GM23338 (cell line): ENCODE data around the gene SLC35A5. TPM values are rescaled to one million over a fixed set of nuclear protein-coding genes. Genes with fewer than 3 reads are reported as not detected.

Source experiments
- ATAC-seq: fragments of 200-7000 bp; cut with Tn5 transposase; 3 replicates; pipeline ENCODE4 v1.9.1; 2020
- DNase-seq: peaks from one replicate; pipeline ENCODE4 v3.0.0-alpha.2; 2015; ENCODE audit warnings: low spot score
- H2AFZ ChIP-seq: fragments of 200-600 bp; sonication (generic); 2 replicates; pipeline ENCODE4 v1.8.0; 2016; ENCODE audit warnings: antibody characterized with exemption, mild to moderate bottlenecking, moderate library complexity
- H3F3A ChIP-seq: fragments of 200-600 bp; sonication (generic); replicated peaks from 2 replicates; pipeline ENCODE4 v1.8.0; 2017; ENCODE audit warnings: antibody characterized with exemption, mixed run types, low read depth
- H3K27ac ChIP-seq: fragments of 200-600 bp; sonication (generic); 2 replicates; pipeline ENCODE4 v1.6.1; 2016; ENCODE audit warnings: low read depth
- H3K27me3 ChIP-seq: fragments of 200-600 bp; sonication (generic); 2 replicates; pipeline ENCODE4 v1.8.0; 2016; ENCODE audit warnings: mild to moderate bottlenecking, mixed run types, moderate library complexity; ENCODE audit not compliant: insufficient read depth
- H3K36me3 ChIP-seq: fragments of 200-600 bp; sonication (generic); 2 replicates; pipeline ENCODE4 v1.8.0; 2016; ENCODE audit warnings: mild to moderate bottlenecking; ENCODE audit not compliant: insufficient read depth
- H3K4me1 ChIP-seq: fragments of 200-600 bp; sonication (generic); 2 replicates; pipeline ENCODE4 v1.8.0; 2016; ENCODE audit warnings: mild to moderate bottlenecking, moderate library complexity; ENCODE audit not compliant: insufficient read depth
- H3K4me2 ChIP-seq: fragments of 200-600 bp; sonication (generic); 2 replicates; pipeline ENCODE4 v1.7.1; 2017; ENCODE audit warnings: mixed run types
- H3K4me3 ChIP-seq: fragments of 200-600 bp; sonication (generic); 2 replicates; pipeline ENCODE4 v1.6.1; 2016; ENCODE audit warnings: mixed run types
- H3K79me2 ChIP-seq: fragments of 200-600 bp; sonication (generic); replicated peaks from 2 replicates; pipeline ENCODE4 v1.8.0; 2017; ENCODE audit warnings: mild to moderate bottlenecking; ENCODE audit not compliant: insufficient read depth
- H3K9me2 ChIP-seq: fragments of 200-600 bp; sonication (generic); 2 replicates; pipeline ENCODE4 v1.8.0; 2017; ENCODE audit not compliant: insufficient read depth
- H4K20me1 ChIP-seq: fragments of 200-600 bp; sonication (generic); replicated peaks from 2 replicates; pipeline ENCODE4 v1.8.0; 2017; ENCODE audit warnings: mild to moderate bottlenecking; ENCODE audit not compliant: insufficient read depth
- H3K27ac Mint-ChIP-seq: 2 replicates; pipeline ENCODE4 v1.8.0; 2020; ENCODE audit warnings: inconsistent platforms, mild to moderate bottlenecking, moderate library complexity, mixed read lengths
- H3K27me3 Mint-ChIP-seq: 3 replicates; pipeline ENCODE4 v1.8.0; 2022; ENCODE audit warnings: low read depth, mild to moderate bottlenecking, moderate library complexity, mixed read lengths, inconsistent platforms; ENCODE audit not compliant: insufficient read depth, poor library complexity
- H3K36me3 Mint-ChIP-seq: 3 replicates; pipeline ENCODE4 v1.8.0; 2021; ENCODE audit warnings: low read depth, mild to moderate bottlenecking, inconsistent platforms, moderate library complexity, mixed read lengths
- H3K4me1 Mint-ChIP-seq: 3 replicates; pipeline ENCODE4 v1.8.0; 2020; ENCODE audit warnings: mild to moderate bottlenecking, inconsistent platforms, mixed read lengths
- H3K4me3 Mint-ChIP-seq: 3 replicates; pipeline ENCODE4 v1.8.0; 2021; ENCODE audit warnings: moderate library complexity, mild to moderate bottlenecking, inconsistent platforms, mixed read lengths
- H3K9me3 Mint-ChIP-seq: 3 replicates; pipeline ENCODE4 v1.8.0; 2020; ENCODE audit warnings: moderate library complexity, mild to moderate bottlenecking, inconsistent platforms, mixed read lengths
- CREB1 ChIP-seq: fragments of 250-450 bp; sonication (Bioruptor Pico); IDR thresholded peaks from 2 replicates; pipeline ENCODE4 v1.5.0; 2020; ENCODE audit warnings: low read depth, mild to moderate bottlenecking, moderate library complexity
- EZH2 ChIP-seq: fragments of 200-600 bp; sonication (generic); IDR thresholded peaks from one replicate; pipeline ENCODE4 v1.8.0; 2017; ENCODE audit warnings: antibody characterized with exemption, mild to moderate bottlenecking, low read depth; ENCODE audit not compliant: unreplicated experiment
- EZH2phosphoT487 ChIP-seq: fragments of 200-600 bp; sonication (generic); IDR thresholded peaks from one replicate; pipeline ENCODE4 v1.8.1; 2018; ENCODE audit warnings: antibody characterized with exemption; ENCODE audit not compliant: unreplicated experiment
- JUNB ChIP-seq: IDR thresholded peaks from one replicate; pipeline ENCODE4 v1.6.1; 2016; ENCODE audit warnings: antibody characterized with exemption; ENCODE audit not compliant: unreplicated experiment
- NANOG ChIP-seq: IDR thresholded peaks from 2 replicates; pipeline ENCODE4 v1.6.1; 2016; ENCODE audit warnings: antibody characterized with exemption, borderline replicate concordance
- POLR2AphosphoS5 ChIP-seq: IDR thresholded peaks from 2 replicates; pipeline ENCODE4 v1.6.1; 2016; ENCODE audit warnings: antibody characterized with exemption, low read depth
- STAT1 ChIP-seq: IDR thresholded peaks from one replicate; pipeline ENCODE4 v1.6.1; 2016; ENCODE audit warnings: antibody characterized with exemption; ENCODE audit not compliant: unreplicated experiment
- ZNF114 ChIP-seq: fragments of 250-450 bp; sonication (Bioruptor Pico); IDR thresholded peaks from 2 replicates; pipeline ENCODE4 v1.5.0; 2020; ENCODE audit warnings: mild to moderate bottlenecking, moderate library complexity
- ZNF331 ChIP-seq: fragments of 250-450 bp; sonication (Bioruptor Pico); IDR thresholded peaks from 2 replicates; pipeline ENCODE4 v1.5.0; 2020; ENCODE audit warnings: low read depth, mild to moderate bottlenecking, moderate library complexity
- polyA plus RNA-seq: library from polyadenylated mRNA; unstranded; fragments of >200 nt; fragmentation: Nextera tagmentation; extraction: Ambion mirVana; gene quantifications from 2 replicates; pipeline ENCODE4 v1.2.1, GENCODE V29; 2016
- total RNA-seq: library from RNA; depleted of rRNA; stranded (reverse); fragments of >200 nt; shearing (Covaris generic); gene quantifications from 2 replicates; pipeline ENCODE4 v1.2.3, GENCODE V29; 2014
- TF ChIP-seq, protein P1 (sequence below): IDR thresholded peaks from 2 replicates; pipeline ENCODE4 v1.6.1; 2016; ENCODE audit warnings: antibody characterized with exemption
- TF ChIP-seq, protein P2 (sequence below): IDR thresholded peaks from one replicate; pipeline ENCODE4 v1.6.1; 2018; ENCODE audit warnings: antibody characterized with exemption; ENCODE audit not compliant: unreplicated experiment
- TF ChIP-seq, protein P3 (sequence below): fragments of 250-450 bp; sonication (Bioruptor Pico); IDR thresholded peaks from 2 replicates; pipeline ENCODE4 v1.5.0; 2020; ENCODE audit warnings: mild to moderate bottlenecking, moderate library complexity

SLC35A5 gene
- total and polyA plus RNA-seq, 2 experiments from 2014 or later = 19.9 to 40.4 TPM

DNA sequence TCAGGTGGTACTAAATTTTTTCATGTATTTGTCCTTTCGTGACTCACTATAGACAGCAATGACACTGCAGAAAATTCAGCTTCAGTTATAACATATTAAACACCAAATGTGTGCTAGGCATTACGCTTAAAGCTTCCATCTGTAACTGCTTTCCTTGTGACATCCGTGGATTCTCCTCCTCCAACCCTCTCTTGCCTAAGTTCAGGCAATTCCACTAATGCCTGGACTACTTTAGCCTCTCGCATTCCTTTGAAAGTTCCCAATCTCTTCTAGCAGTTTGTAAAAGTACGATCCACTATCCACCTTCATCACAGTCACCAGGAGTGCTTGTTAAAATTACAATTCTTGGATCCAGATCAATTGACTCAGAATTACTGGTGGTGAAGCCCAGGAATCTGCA is 61.4 kb downstream of the SLC35A5 start (continued):
- TF ChIP-seq, protein P1, sequence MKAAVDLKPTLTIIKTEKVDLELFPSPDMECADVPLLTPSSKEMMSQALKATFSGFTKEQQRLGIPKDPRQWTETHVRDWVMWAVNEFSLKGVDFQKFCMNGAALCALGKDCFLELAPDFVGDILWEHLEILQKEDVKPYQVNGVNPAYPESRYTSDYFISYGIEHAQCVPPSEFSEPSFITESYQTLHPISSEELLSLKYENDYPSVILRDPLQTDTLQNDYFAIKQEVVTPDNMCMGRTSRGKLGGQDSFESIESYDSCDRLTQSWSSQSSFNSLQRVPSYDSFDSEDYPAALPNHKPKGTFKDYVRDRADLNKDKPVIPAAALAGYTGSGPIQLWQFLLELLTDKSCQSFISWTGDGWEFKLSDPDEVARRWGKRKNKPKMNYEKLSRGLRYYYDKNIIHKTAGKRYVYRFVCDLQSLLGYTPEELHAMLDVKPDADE = no peak

DNA sequence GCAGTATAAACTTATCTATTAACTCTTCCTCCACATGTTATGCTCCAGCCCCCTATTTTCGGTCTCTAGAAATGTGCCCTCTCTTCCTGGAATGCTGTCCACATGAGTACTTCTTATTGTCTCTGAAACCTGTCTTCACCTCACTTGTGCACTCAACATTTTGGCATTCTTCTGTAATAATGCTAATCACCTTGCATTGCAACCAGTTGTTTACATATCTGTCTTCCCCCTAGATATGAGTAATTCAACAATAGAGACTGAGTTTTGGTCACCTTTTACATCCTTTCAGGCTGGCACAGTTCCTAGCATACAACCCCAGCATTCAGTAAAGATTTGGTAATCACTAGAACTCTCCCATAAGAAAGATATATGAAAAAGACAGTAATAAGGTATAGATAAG is 61.9 kb downstream of the SLC35A5 start:
- H3K27me3 Mint-ChIP-seq = no peaks in the 10 kb centered on the region
- ATAC-seq = no peak
- H3K4me1 Mint-ChIP-seq = peaks cover 8% of the 10 kb centered on the region
- Histone ChIP-seq H3K36me3 (no peaks in the 10 kb centered on the region), H2AFZ (no peak overlapping the region), H3K4me3 (no peak overlapping the region), H3K4me2 (no peak overlapping the region), H4K20me1 (no peaks in the 10 kb centered on the region), H3K79me2 (no peaks in the 10 kb centered on the region), H3K27me3 (no peaks in the 10 kb centered on the region), H3K27ac (no peak overlapping the region), H3K9me2 (no peaks in the 10 kb centered on the region; the same call in 1 of the 2 replicates), H3F3A (no peaks in the 10 kb centered on the region), H3K4me1 (peaks cover 11% of the 10 kb centered on the region)
- H3K4me3 Mint-ChIP-seq = no peak overlapping the region
- no peak overlapping the region for H3K27ac Mint-ChIP-seq
- no peak for DNase-seq
- H3K9me3 Mint-ChIP-seq = no peaks in the 10 kb centered on the region
- H3K36me3 Mint-ChIP-seq = no peaks in the 10 kb centered on the region
- TF ChIP-seq, protein P2, sequence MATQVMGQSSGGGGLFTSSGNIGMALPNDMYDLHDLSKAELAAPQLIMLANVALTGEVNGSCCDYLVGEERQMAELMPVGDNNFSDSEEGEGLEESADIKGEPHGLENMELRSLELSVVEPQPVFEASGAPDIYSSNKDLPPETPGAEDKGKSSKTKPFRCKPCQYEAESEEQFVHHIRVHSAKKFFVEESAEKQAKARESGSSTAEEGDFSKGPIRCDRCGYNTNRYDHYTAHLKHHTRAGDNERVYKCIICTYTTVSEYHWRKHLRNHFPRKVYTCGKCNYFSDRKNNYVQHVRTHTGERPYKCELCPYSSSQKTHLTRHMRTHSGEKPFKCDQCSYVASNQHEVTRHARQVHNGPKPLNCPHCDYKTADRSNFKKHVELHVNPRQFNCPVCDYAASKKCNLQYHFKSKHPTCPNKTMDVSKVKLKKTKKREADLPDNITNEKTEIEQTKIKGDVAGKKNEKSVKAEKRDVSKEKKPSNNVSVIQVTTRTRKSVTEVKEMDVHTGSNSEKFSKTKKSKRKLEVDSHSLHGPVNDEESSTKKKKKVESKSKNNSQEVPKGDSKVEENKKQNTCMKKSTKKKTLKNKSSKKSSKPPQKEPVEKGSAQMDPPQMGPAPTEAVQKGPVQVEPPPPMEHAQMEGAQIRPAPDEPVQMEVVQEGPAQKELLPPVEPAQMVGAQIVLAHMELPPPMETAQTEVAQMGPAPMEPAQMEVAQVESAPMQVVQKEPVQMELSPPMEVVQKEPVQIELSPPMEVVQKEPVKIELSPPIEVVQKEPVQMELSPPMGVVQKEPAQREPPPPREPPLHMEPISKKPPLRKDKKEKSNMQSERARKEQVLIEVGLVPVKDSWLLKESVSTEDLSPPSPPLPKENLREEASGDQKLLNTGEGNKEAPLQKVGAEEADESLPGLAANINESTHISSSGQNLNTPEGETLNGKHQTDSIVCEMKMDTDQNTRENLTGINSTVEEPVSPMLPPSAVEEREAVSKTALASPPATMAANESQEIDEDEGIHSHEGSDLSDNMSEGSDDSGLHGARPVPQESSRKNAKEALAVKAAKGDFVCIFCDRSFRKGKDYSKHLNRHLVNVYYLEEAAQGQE = no peak
- TF ChIP-seq ZNF114 (CRISPR knock-in tag) = no peak
- no peak for TF ChIP-seq JUNB
- no peak for TF ChIP-seq NANOG
- TF ChIP-seq, protein P3, sequence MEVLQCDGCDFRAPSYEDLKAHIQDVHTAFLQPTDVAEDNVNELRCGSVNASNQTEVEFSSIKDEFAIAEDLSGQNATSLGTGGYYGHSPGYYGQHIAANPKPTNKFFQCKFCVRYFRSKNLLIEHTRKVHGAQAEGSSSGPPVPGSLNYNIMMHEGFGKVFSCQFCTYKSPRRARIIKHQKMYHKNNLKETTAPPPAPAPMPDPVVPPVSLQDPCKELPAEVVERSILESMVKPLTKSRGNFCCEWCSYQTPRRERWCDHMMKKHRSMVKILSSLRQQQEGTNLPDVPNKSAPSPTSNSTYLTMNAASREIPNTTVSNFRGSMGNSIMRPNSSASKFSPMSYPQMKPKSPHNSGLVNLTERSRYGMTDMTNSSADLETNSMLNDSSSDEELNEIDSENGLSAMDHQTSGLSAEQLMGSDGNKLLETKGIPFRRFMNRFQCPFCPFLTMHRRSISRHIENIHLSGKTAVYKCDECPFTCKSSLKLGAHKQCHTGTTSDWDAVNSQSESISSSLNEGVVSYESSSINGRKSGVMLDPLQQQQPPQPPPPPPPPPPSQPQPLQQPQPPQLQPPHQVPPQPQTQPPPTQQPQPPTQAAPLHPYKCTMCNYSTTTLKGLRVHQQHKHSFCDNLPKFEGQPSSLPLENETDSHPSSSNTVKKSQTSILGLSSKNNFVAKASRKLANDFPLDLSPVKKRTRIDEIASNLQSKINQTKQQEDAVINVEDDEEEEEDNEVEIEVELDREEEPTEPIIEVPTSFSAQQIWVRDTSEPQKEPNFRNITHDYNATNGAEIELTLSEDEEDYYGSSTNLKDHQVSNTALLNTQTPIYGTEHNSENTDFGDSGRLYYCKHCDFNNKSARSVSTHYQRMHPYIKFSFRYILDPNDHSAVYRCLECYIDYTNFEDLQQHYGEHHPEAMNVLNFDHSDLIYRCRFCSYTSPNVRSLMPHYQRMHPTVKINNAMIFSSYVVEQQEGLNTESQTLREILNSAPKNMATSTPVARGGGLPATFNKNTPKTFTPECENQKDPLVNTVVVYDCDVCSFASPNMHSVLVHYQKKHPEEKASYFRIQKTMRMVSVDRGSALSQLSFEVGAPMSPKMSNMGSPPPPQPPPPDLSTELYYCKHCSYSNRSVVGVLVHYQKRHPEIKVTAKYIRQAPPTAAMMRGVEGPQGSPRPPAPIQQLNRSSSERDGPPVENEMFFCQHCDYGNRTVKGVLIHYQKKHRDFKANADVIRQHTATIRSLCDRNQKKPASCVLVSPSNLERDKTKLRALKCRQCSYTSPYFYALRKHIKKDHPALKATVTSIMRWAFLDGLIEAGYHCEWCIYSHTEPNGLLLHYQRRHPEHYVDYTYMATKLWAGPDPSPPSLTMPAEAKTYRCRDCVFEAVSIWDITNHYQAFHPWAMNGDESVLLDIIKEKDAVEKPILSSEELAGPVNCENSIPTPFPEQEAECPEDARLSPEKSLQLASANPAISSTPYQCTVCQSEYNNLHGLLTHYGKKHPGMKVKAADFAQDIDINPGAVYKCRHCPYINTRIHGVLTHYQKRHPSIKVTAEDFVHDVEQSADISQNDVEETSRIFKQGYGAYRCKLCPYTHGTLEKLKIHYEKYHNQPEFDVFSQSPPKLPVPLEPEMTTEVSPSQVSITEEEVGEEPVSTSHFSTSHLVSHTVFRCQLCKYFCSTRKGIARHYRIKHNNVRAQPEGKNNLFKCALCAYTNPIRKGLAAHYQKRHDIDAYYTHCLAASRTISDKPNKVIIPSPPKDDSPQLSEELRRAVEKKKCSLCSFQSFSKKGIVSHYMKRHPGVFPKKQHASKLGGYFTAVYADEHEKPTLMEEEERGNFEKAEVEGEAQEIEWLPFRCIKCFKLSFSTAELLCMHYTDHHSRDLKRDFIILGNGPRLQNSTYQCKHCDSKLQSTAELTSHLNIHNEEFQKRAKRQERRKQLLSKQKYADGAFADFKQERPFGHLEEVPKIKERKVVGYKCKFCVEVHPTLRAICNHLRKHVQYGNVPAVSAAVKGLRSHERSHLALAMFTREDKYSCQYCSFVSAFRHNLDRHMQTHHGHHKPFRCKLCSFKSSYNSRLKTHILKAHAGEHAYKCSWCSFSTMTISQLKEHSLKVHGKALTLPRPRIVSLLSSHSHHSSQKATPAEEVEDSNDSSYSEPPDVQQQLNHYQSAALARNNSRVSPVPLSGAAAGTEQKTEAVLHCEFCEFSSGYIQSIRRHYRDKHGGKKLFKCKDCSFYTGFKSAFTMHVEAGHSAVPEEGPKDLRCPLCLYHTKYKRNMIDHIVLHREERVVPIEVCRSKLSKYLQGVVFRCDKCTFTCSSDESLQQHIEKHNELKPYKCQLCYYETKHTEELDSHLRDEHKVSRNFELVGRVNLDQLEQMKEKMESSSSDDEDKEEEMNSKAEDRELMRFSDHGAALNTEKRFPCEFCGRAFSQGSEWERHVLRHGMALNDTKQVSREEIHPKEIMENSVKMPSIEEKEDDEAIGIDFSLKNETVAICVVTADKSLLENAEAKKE = no peak
- TF ChIP-seq, protein P1 = no peak
- no peak for TF ChIP-seq ZNF331 (CRISPR knock-in tag)
- no peak for TF ChIP-seq POLR2AphosphoS5
- TF ChIP-seq EZH2phosphoT487 = no peak
- no peak for TF ChIP-seq CREB1 (CRISPR knock-in tag)
- TF ChIP-seq EZH2 = no peak
- no peak for TF ChIP-seq STAT1
